Neural progenitor cell (in vitro differentiated cells): ENCODE results near the gene NEAT1.

Experiments
- CTCF ChIP-seq: fragments of 200-600 bp; sonication (generic); IDR thresholded peaks from 2 replicates; pipeline ENCODE4 v1.5.1; 2017; ENCODE audit warnings: antibody characterized with exemption, mild to moderate bottlenecking
- EZH2 ChIP-seq: fragments of 200-600 bp; sonication (generic); IDR thresholded peaks from 2 replicates; pipeline ENCODE4 v1.6.1; 2017; ENCODE audit warnings: antibody characterized with exemption, mild to moderate bottlenecking, moderate library complexity
- EZH2phosphoT487 ChIP-seq: fragments of 200-600 bp; sonication (generic); IDR thresholded peaks from 2 replicates; pipeline ENCODE4 v1.6.1; 2017; ENCODE audit warnings: antibody characterized with exemption

- TF ChIP-seq CTCF (no peak), EZH2 (no peak), EZH2phosphoT487 (no peak)
Observed at GRCh38 chr11:65420506-65420905, 2.1 kb upstream of the NEAT1 start.
